Retina (tissue), 1 donor: ENCODE results near the gene MKS1.

Experiments used
- DNase-seq: peaks from one replicate; pipeline ENCODE4 v3.0.0-alpha.2; 2016

Gene MKS1

DNA sequence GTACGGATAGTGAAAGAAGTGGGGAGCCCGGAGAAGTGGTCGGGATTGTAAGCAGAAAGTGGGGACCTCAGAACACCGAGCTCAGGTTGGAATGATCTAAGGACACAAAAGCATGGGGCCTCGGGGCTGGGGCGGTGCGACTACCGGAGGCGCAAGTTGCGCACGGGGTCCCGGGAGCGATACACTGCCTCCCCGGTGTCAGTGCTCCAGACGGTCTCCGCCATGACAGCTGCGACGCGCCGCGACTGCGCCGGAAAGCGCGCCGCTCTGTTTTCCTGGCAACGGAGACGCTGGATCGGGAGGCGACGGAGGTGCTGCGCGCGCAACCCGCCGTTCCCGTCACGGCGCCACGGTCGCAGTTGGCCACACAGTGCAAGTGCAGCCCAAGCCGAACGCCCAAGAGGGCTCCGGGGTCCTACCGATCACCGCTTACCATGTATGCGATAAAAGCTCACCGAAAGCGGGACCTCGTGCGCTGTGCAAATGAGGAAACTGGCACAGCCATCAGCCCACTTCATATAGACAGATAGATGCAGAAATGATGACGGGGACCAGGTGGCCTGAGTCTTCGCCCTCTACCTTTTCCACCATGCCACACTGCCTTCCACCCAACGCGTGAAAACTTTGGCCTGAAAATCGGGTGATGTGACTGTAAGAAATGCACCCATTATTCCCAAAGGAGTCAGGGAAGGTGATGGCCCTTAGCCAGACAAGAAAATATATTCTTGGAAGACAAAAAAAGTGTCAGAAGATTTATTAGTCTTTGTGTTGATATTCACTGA is at the start of gene MKS1:
Gene MKS1 (minus strand): TSS at position 249 of the 782 bp plus-strand sequence. CDS start 25 bp downstream, at position 224.
- peak; percentile 96 for DNase-seq

DNA sequence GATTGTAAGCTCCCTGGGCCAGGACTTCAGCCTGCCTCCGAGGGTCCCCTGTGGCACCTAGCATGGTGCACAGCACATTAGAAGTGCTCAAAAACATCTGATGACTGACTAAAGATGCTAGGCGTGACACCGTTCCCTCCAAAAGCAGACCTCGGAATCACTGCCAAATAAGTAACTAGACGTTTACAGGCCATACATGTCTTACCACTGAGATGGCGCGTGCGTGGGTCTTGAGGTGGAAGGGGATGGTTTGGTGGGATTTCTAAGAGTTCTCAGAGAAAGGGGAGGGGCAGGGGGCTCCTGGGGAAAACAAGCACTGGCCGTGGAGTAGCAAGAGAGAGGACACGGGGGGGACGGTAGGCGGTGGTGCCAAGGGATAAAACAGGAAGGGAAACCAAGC is 49.3 kb upstream of the MKS1 start:
- no peak for DNase-seq

DNA sequence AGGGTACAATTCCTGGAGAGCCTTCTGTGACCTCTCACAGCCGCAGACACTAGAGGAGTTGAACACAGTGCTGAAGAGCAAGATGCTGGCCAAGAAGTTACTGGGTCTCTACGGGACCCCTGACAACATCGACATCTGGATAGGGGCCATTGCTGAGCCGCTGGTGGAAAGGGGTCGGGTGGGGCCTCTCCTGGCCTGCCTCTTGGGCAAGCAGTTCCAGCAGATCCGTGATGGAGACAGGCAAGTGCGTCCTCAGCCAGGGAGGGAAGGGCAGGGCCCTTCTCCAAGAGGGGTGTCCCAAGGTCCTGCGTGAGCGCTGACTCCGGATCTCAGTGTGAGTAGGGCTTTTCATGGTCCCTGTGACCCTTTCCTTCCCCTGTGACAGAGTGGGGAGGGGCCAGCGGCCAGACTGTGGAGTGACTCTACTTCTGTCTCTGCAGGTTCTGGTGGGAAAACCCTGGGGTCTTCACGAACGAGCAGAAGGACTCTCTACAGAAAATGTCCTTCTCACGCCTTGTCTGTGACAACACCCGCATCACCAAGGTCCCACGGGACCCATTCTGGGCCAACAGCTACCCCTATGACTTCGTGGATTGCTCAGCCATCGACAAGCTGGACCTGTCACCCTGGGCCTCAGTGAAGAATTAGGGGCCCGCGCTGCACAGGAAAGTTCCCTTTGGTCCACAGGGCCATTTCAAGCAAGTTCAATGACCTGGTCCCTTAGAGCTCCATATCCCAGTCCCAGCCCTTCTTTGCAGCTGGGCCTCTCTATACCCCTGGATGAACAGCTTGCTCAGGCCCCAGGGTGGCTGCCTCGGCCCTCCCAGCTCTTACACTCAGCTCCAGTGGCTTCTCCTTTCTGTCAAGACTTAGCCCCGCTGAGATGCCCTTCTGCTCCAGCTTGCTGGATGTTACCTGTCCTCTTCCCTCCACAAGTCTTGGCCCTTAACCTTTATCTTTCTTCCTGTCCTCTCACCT is 48.6 kb upstream of the MKS1 start:
- no peak for DNase-seq

DNA sequence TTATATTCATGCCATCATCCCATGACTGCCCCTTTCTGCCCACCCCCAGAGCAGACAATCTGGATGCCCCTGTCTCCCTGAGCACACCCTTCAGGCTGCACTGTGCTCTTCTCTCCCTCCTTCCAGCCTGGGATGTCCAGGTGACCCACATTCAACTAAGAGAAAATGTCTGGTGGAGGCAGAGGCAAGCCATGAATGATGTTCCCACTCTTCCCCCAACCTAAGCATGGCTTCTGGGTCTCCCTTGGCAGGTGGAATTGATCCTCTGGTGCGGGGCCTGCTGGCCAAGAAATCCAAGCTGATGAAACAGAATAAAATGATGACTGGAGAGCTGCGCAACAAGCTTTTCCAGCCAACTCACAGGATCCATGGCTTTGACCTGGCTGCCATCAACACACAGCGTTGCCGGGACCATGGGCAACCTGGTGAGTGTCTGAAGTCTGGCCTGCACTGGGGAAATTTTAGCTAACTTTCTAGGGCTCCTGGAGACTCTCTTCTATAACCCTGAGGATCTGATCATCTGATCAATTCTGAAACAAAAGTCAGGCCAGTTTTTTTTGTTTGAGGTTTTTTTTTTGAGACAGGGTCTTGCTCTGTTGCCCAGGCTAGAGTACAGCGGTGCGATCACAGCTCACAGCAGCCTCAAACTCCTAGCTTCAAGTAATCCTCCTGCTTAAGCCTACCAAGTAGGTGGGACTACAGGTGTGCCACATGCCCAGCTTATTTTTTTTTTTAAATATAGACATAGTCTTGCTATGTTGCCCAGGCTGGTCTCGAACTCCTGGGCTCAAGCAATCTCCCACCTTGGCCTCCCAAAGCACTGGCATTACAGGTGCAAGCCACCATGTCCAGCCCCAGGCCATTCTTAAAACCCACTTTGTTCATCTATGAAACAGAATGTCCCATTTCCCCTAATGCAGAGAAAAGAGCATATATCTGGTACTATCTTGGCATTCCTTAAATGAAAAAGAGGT is 47.1 kb upstream of the MKS1 start:
- no peak for DNase-seq

DNA sequence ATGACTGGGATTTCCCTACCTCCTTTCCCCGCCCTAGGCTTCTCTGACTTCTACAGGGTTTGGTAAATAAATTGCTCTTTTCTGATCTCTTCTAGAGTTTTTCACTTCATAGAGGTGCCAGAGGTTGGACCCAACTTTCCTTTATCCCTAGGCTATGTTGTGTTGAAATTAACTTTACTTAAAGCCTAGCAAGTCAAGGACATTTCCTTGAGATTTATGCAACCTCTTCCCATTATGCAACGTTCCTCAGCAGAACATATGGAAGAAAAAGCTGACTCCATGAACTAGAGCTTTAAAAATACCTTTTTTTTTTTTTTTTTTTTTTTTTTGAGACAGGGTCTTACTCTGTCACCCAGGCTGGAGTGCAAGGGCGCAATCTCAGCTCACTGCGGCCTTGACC is 46.2 kb upstream of the MKS1 start:
- DNase-seq = no peak

DNA sequence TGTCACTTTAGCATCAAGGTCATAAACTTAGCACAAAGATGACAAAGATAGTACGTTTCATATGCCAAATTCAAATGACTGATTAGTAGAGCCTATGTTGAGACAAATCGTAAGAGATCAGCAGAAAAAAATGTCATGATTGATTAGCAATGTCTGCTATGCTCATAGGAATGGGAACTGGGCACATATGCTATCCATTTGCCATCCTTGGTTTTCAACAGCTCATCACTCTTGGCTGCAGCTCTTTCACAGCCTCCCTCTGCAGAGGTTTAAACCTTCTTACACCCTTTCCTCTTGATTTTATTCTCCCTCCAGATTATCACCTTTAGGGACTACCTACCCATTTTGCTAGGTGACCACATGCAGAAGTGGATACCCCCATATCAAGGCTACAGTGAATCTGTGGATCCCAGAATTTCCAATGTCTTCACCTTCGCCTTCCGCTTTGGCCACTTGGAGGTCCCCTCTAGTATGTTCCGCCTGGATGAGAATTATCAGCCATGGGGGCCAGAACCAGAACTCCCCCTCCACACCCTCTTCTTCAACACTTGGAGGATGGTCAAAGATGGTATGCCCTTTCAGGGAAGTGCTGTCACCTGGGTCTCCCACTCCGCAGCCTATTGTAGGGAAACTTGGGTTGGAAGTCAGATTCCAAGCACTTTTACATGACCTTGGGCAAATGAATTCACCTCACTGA is 45.5 kb upstream of the MKS1 start:
- DNase-seq = no peak

DNA sequence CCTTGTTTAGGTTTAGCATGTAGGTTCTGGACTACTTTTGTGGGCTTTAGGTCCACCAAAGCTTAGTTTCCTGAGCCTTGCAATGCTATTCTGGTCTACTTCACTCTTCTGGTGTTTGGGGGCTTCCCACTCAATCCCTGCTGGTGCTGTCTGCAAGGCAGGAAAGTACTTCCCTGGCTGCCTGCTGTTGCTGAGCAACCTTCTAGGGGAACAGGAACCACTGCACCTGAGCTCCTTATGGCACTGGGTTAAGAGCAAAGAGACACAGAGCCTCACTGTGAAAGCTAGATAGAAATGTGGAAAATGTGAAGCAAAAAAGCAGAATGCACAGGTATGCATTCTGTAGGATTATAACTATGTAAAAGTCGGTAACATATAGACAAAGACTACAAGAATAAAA is 44.7 kb upstream of the MKS1 start:
- no peak for DNase-seq

DNA sequence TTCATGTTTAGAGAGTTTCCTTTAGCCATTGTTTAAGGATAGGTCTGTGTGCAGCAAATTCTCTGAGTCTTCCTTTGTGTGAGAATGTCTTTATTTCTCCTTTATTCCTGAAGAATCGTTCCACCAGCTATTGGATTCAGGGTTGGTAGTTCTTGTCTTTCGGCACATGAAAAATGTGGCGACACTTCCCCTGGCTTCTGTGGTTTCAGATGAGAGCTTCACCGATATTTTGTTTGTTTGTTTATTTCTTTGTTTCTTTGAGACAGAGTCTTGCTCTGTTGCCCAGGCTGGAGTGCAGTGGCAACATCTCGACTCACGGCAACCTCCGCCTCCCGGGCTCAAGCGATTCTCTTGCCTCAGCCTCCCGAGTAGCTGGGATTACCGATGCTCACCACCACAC is 43.1 kb upstream of the MKS1 start:
- no peak for DNase-seq

DNA sequence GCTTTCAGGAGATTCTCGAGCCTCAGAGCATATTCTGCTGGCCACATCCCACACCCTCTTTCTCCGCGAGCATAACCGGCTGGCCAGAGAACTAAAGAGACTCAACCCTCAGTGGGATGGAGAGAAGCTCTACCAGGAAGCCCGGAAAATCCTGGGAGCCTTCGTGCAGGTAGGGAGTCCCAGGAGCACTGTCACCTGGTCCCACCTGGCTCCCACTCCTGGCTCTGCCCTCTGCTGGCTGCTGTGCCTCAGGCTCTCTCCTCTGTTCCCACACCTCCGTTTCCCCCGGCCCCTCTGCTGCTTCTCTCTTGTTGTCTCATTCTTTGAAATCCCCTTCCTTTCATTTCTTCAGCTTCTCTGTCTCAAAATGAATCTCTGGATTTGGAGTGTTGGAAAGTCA is 35.7 kb upstream of the MKS1 start:
- DNase-seq = no peak

DNA sequence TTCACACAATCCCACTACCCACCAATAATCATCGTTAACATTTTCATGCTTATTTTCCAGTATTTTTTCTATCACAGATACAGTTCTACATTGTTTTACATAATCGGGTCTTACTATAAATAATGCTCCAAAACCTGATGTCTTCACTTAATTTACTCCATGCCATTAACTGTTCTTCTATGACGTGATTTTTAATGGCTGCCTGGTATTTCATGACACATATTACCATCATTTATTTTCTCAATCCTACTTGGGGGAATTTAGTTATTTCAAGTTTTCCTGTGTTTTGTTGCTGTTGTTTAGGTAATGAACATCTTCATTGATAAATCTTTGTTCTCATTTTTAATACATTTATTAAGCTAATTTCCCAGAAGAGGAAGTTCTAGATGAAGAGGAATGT is 34.0 kb upstream of the MKS1 start:
- DNase-seq = no peak

DNA sequence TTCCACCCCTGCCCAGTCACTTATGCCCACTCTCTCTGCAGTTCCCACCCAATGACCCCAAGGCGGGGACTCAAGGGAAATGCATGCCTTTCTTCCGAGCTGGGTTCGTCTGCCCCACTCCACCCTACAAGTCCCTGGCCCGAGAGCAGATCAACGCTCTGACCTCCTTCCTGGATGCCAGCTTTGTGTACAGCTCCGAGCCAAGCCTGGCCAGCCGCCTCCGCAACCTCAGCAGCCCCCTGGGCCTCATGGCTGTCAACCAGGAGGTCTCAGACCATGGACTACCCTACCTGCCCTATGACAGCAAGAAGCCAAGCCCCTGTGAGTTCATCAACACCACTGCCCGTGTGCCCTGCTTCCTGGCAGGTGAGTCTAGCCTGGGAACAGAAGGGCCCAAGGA is 33.1 kb upstream of the MKS1 start:
- no peak for DNase-seq

DNA sequence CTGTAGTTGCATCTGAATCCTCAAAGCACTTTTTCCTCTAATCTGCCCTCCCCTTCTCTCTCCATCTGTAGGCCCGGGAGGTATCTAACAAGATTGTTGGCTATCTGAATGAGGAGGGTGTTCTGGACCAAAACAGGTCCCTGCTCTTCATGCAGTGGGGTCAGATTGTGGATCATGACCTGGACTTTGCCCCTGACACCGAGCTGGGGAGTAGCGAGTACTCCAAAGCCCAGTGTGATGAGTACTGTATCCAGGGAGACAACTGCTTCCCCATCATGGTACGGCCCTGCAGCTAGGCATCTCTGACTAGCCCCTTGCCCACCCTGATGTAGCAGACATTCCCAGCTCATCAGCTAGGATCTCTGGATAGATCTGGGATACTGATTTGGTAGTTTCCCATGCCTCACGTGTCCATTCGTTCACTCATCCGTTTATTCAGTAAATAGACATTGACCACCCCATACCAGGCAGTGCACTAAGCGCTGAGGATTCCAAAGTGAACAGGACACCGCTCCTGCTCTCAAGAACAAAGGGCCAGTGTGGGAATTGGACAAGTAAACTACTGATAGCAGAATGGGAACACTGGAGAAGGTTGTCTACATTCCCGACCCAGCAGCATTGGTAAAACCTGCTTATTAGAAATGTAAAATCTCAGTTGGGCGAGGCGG is 31.4 kb upstream of the MKS1 start:
- no peak for DNase-seq

DNA sequence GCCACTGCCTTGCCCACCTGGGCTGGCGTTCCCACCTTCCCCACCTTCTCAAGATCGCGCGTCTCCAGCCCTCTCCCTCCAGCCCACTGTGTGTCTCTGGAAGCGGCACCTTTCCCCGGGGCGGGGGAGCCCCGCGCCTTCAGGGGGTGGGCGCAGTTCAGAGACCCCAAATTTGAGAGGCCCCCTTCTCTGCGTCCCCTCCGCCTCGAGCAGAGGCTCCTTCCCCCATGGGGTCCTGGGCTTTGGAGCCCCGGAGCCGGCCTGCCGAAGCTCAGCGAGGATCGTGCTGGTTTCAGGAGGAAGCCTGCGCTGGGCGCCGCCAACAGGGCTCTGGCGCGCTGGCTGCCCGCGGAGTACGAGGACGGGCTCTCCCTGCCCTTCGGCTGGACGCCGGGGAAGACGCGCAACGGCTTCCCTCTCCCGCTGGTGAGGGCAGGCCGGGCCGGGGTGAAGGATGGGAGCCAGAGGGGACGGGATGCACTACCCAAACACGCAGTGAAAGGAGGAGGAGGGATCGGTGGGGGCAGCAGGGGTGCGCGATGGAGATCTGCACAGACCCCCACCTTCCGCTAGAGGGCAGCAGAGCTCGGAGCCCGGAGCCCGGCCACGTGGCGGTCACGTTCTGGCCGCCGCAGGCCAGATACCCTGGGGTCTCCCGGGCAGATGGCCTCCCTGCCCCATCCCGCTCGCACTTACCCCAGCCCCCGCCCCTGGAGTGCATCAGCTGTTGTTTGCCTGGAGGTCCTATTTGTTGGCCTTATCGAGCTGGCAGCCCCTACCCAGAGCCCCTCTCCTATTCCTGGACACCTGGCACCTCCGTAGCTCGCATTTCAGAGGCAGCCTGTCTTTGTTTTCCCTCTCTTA is 30.4 kb upstream of the MKS1 start:
- DNase-seq = peak; percentile 97

DNA sequence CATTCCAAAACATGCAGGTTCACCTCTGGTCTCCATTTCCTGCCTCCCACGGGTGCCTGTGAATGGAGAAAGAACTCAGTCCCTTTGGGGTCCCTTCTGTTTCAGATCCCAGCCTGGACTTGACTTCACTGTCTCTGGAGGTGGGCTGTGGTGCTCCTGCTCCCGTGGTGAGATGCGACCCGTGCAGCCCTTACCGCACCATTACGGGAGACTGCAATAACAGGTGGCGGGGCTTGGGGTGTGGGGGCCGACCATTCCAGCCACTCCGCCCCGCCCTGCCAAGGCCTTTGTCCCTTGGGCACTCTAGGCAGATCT is 29.9 kb upstream of the MKS1 start:
- no peak for DNase-seq

DNA sequence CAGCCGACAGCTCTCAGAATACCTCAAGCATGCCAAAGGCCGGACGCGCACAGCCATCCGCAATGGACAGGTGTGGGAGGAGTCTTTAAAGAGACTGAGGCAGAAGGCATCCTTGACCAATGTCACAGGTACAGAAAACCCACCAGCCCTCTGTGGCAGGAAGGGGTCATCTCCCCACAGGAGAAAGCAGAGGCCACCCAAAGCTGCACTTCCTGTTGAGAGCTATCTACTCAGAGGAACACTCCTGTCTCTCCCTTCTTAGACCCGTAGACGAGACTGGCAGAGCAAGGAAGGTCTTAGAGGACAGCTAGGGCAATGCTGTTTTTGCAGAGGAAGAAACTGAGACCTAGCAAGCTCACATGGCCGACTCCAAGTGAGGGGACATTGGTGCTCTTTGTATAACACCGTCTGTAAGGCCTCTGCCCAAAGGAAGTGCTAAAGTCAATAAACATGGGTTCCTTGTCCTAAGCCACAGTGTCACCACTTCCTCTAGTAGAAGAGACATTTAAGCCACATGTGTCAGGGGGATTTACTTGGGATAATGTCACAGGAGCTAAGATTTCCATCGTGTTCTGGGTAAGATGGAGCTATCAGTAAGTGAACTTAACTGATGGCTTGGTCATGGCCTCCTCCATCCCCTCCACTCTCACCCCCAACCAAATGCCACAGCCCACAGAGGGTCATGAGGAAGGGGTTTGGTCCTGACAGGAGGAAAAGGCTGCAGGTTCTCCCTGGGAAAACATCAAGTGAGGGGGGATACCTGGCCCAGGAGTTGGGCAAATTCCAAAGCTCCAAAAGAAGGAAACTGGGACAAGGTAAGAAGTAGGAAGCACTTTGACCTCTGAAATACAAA is 28.7 kb upstream of the MKS1 start:
- DNase-seq = no peak

DNA sequence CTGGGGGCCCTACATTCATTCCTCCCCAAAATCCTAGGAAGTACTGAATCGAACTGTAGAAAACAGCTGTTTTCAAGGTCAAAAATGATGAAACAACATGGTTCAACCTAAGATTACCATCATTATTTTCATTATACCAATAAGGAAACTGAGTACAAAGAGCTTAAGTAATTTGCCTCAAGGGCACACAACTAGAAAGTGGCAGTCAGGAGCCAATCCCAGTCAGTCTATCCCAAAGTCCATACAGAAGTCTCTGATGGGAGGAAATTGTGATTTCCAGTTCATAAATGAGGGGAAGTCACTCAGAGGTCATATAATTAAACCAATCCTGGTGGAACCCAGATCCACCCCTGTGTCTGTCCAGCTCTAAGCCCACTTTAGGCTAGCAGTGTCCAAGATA is 27.7 kb upstream of the MKS1 start:
- DNase-seq = no peak

DNA sequence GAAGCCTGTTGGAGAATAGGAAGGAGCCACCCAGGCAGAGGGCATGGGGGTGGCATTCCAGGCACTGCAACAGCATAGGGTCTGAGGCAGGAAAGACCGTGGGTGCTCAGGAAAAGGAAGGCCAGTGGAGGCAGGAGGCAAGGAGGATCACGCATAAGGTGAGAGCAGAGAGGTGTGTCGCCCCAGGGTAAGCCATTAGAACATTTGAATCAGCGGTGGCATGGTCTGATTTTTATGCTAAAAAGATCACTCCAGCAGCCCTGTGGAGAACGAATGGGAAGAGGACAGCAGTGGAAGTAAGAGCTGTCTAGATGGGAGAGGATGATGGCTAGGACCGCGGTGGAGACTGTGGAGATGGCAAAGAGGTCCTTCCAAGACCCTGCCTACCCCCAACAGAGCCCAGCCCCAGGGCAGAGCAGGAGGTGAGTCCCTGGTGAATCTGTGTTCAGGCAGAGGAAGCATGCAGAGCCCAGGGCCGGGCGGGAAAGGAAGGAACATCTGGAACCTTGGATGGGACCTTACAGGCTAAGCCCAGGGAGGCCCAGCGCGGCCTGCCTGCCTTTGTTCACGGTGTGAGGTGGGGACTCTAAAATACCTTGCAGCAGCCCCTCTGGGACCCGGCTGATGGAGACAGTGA is 27.2 kb upstream of the MKS1 start:
- no peak for DNase-seq

DNA sequence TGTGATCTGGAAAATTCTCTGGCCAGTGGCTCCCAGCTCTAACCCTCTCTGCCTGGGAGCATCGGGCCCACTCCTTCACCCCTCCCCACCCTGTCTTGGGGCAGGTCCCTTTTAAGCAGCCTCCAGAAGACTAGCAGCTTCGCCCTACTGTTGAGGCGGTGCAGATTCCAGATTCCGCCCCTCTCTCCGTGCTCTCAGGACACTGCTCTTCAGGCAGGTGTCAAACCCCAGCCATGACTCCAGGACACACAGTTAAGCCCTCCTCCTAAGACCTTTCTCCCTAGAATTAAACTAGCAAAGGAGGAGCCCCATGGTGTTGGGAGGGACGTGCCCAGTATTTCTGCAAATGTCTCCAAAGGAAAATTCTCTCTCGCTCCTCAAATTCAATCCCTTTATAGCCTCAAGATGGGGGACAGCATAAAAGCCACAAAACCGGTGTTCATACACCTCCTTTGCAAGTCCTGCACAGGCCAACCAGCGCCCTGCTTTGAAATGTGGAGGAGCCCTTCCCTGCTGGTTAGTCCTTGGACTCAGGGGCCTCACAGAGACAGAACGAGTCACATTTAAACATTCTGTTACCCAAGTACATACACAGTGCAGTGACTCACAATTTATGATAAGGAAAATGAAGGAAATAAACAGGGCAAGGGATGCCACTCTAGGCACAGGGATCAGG is 26.5 kb upstream of the MKS1 start:
- DNase-seq = no peak

DNA sequence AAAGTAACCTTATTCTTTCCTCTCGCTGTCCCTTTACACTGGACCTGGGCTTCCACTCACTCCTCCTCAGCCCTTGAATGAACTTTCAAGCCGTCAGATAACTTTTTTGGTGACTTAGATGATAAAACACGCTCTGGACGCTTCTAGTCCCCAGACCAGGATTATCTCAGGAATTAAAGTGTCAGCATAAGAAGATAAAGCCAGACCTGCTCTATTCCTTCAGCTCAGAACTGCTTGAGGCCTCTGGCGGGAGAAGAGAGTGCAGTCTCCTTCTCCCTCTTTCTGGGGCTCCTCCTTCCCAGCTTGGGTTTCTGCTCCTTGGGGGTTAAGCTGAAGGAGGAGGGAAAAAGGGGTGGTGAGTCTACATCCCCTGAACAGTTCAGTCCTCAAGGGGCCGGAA is 25.9 kb upstream of the MKS1 start:
- DNase-seq = no peak
